Measurements from ENCODE around the gene ESYT1. TPM values are rescaled to one million over a fixed set of nuclear protein-coding genes. Genes with fewer than 3 reads are reported as not detected.
"Not testable (repeated sequence)": the region's sequence is repeated elsewhere in the genome, so short reads cannot be mapped to it uniquely, and the experiment has no call there.

Gene ESYT1
- polyA plus RNA-seq, 3 donors = 61.4 to 304 (median 94.5) TPM

GRCh38 chr12:56146492-56147460 is 18.7 kb downstream of the ESYT1 start:
- WGBS, 3 donors = 55 to 61% (median 59%) methylated on average over 13 of the region's 13 CpGs
- no peak overlapping the region for H3K27ac ChIP-seq (ENCODE audit: low read depth, low read length)

- 56 to 59% (median 59%) methylated on average over 3 of the region's 3 CpGs for WGBS, 3 donors
- no peak overlapping the region for H3K27ac ChIP-seq (ENCODE audit: low read depth, low read length)
Measured at GRCh38 chr12:56150563-56150962, 22.5 kb downstream of the ESYT1 start.

- 4 to 15% (median 11%) methylated on average over 12 of the region's 12 CpGs for WGBS, 3 donors
- H3K27ac ChIP-seq (ENCODE audit: low read depth, low read length) = peak overlapping the region; percentile 82
Measured at GRCh38 chr12:56151672-56152131, 23.6 kb downstream of the ESYT1 start.

- 0 to 1% (median 0%) methylated on average over 34 to 37 of the region's 37 CpGs for WGBS, 3 donors
- H3K27ac ChIP-seq (ENCODE audit: low read depth, low read length) = peak within 1 kb of the TSS; percentile 82
Measured at GRCh38 chr12:56152132-56152755, 24.2 kb downstream of the ESYT1 start, which contains the start of gene MYL6B. Gene MYL6B, plus strand, starts transcription at chr12:56152587. Its CDS starts 1,332 bp downstream, at chr12:56153919.

- WGBS, 3 donors = 13 to 17% (median 16%) methylated on average over 8 of the region's 8 CpGs
- no peak overlapping the region for H3K27ac ChIP-seq (ENCODE audit: low read depth, low read length)
Measured at GRCh38 chr12:56152756-56153677, 24.9 kb downstream of the ESYT1 start.

GRCh38 chr12:56153678-56154065 is 25.6 kb downstream of the ESYT1 start:
- H3K27ac ChIP-seq (ENCODE audit: low read depth, low read length) = no peak overlapping the region
- WGBS, 3 donors = 83 to 88% (median 85%) methylated on average over 5 of the region's 5 CpGs

DNA sequence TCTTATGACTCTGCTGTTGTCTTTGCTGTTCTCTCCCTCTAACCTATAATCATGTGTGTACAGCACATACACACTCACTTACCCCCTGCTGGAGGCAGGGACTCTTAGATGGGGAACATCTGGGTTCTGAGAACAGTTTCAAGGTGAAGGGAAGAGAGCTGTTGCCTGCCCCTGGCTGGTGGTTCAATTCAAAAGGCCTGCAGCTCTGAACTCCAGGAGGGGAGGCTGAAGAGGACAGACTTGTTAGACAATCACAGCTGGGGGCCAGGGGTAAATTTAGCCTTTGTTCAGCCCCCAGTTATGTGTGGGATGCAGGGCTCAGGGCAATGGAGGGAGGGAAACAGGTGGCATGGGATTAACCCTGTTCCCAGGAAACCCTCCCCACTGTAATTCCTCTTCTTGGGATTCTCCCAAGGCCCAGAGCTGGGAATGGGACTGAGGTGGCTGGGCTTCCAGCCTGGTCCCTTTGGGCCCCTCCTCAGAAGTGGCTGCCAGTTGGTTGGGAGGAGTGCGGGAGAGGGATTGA is 26.2 kb downstream of the ESYT1 start:
- 81 to 100% (median 100%) methylated on average over 1 of the region's 1 CpG for WGBS, 3 donors

DNA sequence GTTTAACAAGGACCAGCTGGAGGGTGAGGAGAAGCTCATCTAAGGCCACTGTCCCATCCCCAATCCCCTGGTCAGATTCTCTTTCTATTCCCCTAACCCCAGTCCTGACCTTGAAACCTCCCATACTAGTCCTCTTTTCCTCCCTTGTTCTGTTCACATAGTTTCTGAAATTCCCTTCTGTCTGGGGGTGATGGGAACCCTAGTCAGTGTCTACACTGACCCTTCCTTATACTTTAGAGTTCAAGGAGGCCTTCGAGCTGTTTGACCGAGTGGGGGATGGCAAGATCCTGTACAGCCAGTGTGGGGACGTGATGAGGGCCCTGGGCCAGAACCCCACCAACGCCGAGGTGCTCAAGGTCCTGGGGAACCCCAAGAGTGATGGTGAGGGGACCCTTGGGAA is 26.8 kb downstream of the ESYT1 start:
- 88 to 94% (median 92%) methylated on average over 5 of the region's 5 CpGs for WGBS, 3 donors
- H3K27ac ChIP-seq (ENCODE audit: low read depth, low read length) = no peak overlapping the region

More for the DNA sequence above, 26.2 kb downstream of the ESYT1 start:
- no peak overlapping the region for H3K27ac ChIP-seq (ENCODE audit: low read depth, low read length)

GRCh38 chr12:56155256-56155845 is 27.3 kb downstream of the ESYT1 start:
- no peak overlapping the region for H3K27ac ChIP-seq (ENCODE audit: low read depth, low read length)
- 61 to 92% (median 90%) methylated on average over 11 of the region's 11 CpGs for WGBS, 3 donors

DNA sequence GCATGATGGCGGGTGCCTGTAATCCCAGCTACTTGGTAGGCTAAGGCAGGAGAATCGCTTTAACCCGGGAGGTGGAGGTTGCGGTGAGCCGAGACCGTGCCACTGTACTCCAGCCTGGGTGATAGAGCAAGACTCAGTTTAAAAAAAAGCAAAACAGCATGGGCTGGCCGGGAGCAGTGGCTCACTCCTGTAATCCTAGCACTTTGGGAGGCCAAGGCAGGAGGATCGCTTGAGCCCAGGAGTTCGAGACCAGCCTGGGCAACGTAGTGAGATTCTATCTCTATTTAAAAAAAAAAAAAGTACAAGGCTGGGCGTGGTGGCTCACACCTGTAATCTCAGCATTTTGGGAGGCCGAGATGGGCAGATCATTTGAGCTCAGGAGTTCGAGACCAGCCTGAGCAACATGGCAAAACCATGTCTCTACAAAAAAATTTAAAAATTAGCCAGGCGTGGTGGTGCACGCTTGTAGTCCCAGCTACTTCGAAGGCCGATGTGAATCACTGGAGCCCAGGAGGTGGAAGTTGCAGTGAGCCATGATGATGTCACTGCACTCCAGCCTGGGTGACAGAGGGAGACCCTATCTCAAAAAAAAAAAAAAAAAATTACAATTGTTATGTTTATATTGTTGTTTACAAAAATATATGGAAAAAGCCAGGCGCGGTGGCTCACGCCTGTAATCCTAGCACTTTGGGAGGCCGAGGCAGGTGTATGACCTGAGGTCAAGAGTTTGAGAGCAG is 28.6 kb downstream of the ESYT1 start:
- 90 to 93% (median 91%) methylated on average over 21 of the region's 21 CpGs for WGBS, 3 donors
- H3K27ac ChIP-seq (ENCODE audit: low read depth, low read length) = not testable (repeated sequence)

- H3K27ac ChIP-seq (ENCODE audit: low read depth, low read length) = peak overlapping the region; percentile 74
- WGBS, 3 donors = 3 to 7% (median 4%) methylated on average over 45 of the region's 45 CpGs
Measured at GRCh38 chr12:56157201-56158028, 29.3 kb downstream of the ESYT1 start.

DNA sequence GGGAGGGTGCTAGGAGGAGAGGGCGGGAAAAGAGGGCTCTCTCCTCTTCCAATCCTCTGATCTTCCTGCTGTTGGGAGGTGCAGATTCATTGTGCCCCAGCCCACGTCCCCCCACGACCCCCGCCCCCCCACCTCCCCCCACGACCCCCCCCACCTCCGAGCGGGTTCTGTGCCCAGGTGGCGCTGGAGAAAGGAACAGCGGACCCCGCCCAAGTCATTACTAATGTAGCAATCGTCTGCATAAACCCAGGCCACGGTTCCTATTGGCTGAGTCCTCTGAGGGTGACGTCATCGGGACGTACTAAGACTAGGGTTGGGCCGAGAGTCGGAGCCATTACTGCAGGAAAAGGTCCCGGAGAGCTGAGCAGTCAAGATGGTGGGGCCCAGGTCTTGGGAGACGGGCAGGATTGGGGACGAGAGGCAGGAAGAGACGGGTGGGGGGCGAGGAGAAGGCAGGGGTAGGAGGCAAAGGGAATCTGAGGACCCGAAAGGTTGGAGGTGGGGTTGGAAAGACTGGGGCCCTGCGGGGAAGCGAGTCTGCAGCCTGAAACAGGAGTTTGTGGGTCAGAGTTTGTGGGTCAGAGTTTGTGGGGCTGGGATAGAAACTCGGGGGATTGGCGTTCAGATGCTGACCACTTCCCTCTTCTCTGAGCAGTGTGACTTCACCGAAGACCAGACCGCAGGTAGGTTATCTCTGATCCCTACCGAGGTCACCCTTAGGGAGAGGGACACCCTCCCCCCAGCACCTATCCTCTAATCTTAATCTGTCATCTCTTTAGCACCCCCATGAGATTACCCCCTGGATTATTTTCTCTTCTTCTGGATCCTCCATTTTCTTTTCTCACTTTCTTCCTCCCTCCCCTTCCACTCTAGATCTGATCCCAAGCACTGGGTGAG is 30.2 kb downstream of the ESYT1 start, which contains the start of gene MYL6:
MYL6 (plus strand) TSS at position 331 of the 897 bp plus-strand sequence; CDS start at position 374, 43 bp downstream.
- H3K27ac ChIP-seq (ENCODE audit: low read depth, low read length) = peak within 1 kb of the TSS; percentile 80
- 0 to 1% (median 0%) methylated on average over 23 to 30 of the region's 30 CpGs for WGBS, 3 donors

- 0 to 1% (median 1%) methylated on average over 6 of the region's 6 CpGs for WGBS, 3 donors
- H3K27ac ChIP-seq (ENCODE audit: low read depth, low read length) = peak overlapping the region; percentile 80
Measured at GRCh38 chr12:56158926-56159461, 30.9 kb downstream of the ESYT1 start.

DNA sequence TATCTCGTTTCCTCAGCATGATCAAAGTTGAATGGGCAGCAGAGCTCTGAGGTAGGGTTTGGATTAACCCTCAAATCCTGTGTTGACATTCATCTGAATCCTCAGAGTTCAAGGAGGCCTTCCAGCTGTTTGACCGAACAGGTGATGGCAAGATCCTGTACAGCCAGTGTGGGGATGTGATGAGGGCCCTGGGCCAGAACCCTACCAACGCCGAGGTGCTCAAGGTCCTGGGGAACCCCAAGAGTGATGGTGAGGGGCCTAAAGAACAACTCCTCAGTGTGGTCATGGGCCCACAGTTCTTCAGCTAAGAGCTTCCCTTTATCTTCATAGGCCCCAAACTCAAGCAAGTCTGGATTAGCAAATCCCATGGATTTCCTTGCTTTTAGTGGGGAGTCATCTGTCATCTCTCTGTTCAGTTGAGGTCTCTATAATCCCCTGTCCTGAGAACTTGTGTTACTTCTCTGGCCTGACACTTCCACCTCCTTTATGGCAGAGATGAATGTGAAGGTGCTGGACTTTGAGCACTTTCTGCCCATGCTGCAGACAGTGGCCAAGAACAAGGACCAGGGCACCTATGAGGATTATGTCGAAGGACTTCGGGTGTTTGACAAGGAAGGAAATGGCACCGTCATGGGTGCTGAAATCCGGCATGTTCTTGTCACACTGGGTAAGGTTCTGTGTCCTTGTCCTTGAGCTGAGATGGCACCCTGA is 31.6 kb downstream of the ESYT1 start:
- H3K27ac ChIP-seq (ENCODE audit: low read depth, low read length) = no peak overlapping the region
- 19 to 24% (median 19%) methylated on average over 8 of the region's 8 CpGs for WGBS, 3 donors

Data from adipose tissue (tissue), 3 donors.